OCI-LY7 (cell line): ENCODE measurements around the gene RAB11FIP4.

Source experiments
- EZH2phosphoT487 ChIP-seq: fragments of 200-600 bp; sonication (generic); IDR thresholded peaks from 2 replicates; pipeline ENCODE4 v1.6.1; 2018; ENCODE audit warnings: low read depth, borderline replicate concordance, mild to moderate bottlenecking, mixed run types, antibody characterized with exemption, low read length, moderate library complexity, mixed read lengths
- TF ChIP-seq, protein P1 (sequence below): fragments of 200-600 bp; sonication (generic); conservative IDR thresholded peaks from 2 replicates; pipeline ENCODE4 v1.5.1; 2014; ENCODE audit warnings: mild to moderate bottlenecking, antibody characterized with exemption, low read length, moderate library complexity, mixed read lengths

DNA sequence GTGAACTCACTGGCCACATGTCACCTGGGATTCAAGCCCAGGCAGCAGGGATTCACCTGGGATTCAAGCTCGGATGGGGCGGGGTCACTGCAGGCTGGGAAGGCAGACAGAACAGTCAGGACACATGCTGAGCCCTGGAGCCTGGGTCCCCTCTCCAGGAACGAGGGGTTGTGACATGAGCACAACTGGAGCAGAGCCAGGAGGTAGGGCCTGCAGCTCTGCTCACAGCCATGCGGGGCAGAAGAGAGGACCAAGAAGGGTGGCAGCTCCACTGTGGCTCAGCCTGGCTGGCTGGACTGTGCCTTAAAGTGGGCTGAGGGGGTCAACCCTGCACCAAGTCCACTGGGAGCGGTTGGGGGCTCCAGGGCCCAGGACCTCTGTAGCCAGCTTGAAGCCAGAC lies 150.1 kb downstream of the RAB11FIP4 start:
- TF ChIP-seq, protein P1, sequence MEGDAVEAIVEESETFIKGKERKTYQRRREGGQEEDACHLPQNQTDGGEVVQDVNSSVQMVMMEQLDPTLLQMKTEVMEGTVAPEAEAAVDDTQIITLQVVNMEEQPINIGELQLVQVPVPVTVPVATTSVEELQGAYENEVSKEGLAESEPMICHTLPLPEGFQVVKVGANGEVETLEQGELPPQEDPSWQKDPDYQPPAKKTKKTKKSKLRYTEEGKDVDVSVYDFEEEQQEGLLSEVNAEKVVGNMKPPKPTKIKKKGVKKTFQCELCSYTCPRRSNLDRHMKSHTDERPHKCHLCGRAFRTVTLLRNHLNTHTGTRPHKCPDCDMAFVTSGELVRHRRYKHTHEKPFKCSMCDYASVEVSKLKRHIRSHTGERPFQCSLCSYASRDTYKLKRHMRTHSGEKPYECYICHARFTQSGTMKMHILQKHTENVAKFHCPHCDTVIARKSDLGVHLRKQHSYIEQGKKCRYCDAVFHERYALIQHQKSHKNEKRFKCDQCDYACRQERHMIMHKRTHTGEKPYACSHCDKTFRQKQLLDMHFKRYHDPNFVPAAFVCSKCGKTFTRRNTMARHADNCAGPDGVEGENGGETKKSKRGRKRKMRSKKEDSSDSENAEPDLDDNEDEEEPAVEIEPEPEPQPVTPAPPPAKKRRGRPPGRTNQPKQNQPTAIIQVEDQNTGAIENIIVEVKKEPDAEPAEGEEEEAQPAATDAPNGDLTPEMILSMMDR, result peak; percentile 55
- TF ChIP-seq EZH2phosphoT487, result no peak
